ENCODE measurements around the gene RASSF7. TPM values are rescaled to one million over a fixed set of nuclear protein-coding genes. Genes with fewer than 3 reads are reported as not detected.

RASSF7 gene
- total RNA-seq, 1 donor from 2014 or later = 22.3 TPM

- intact Hi-C loops (cut with micrococcal nuclease) = loop anchor here (5.0 kb wide), 1 partner anchor 219 kb away; the partner anchor contains the start of gene SLC25A22
These were observed 17.7 kb downstream of the RASSF7 start for GRCh38 chr11:578276-579035.

GRCh38 chr11:579830-580601 is 19.2 kb downstream of the RASSF7 start:
- intact Hi-C loops (cut with micrococcal nuclease) = loop anchor here (5.0 kb wide), 1 partner anchor 217 kb away; the partner anchor contains the start of gene SLC25A22

- intact Hi-C loops (cut with micrococcal nuclease) = no loop called here
These were observed 20.6 kb downstream of the RASSF7 start for GRCh38 chr11:581342-581741.

GRCh38 chr11:581752-582151 is 21.0 kb downstream of the RASSF7 start:
- intact Hi-C loops (cut with micrococcal nuclease) = no loop called here

GRCh38 chr11:584287-584686 is 23.5 kb downstream of the RASSF7 start:
- intact Hi-C loops (cut with micrococcal nuclease) = no loop called here

GRCh38 chr11:586376-587316 is 25.9 kb downstream of the RASSF7 start:
- intact Hi-C loops (cut with micrococcal nuclease) = no loop called here

GRCh38 chr11:587546-587945 is 26.8 kb downstream of the RASSF7 start:
- intact Hi-C loops (cut with micrococcal nuclease) = no loop called here

- intact Hi-C loops (cut with micrococcal nuclease) = no loop called here
These were observed 27.2 kb downstream of the RASSF7 start for GRCh38 chr11:587978-588380.

- intact Hi-C loops (cut with micrococcal nuclease) = no loop called here
These were observed 29.0 kb downstream of the RASSF7 start for GRCh38 chr11:589798-590197.

- intact Hi-C loops (cut with micrococcal nuclease) = no loop called here
These were observed 30.2 kb downstream of the RASSF7 start for GRCh38 chr11:590997-591396.

GRCh38 chr11:592501-592900 is 31.7 kb downstream of the RASSF7 start:
- intact Hi-C loops (cut with micrococcal nuclease) = no loop called here

GRCh38 chr11:592918-593317 is 32.1 kb downstream of the RASSF7 start:
- intact Hi-C loops (cut with micrococcal nuclease) = no loop called here

- intact Hi-C loops (cut with micrococcal nuclease) = no loop called here
These were observed 32.6 kb downstream of the RASSF7 start for GRCh38 chr11:593347-593746.

GRCh38 chr11:595400-595799 is 34.6 kb downstream of the RASSF7 start:
- intact Hi-C loops (cut with micrococcal nuclease) = no loop called here

GRCh38 chr11:596374-596773 is 35.6 kb downstream of the RASSF7 start:
- intact Hi-C loops (cut with micrococcal nuclease) = no loop called here

- intact Hi-C loops (cut with micrococcal nuclease) = no loop called here
These were observed 36.5 kb downstream of the RASSF7 start for GRCh38 chr11:597166-597725.

GRCh38 chr11:598005-598680 is 37.4 kb downstream of the RASSF7 start:
- intact Hi-C loops (cut with micrococcal nuclease) = no loop called here

- intact Hi-C loops (cut with micrococcal nuclease) = no loop called here
These were observed 40.9 kb downstream of the RASSF7 start for GRCh38 chr11:601573-602245.

- intact Hi-C loops (cut with micrococcal nuclease) = no loop called here
These were observed 42.4 kb downstream of the RASSF7 start for GRCh38 chr11:603154-603553.
